HEK293 (cell line): Measurements from ENCODE around the gene C1orf21.

Experiments
- CTCF ChIA-PET: fragments of 350-600 bp; formaldehyde crosslinking; extraction: SDS; loops from one replicate; lab custom pipeline; 2021; ENCODE audit warnings: antibody characterized with exemption; lab: Yijun Ruan, JAX
- POLR2A ChIA-PET: fragments of 300-600 bp; formaldehyde crosslinking; extraction: SDS; loops from one replicate; lab custom pipeline; 2020; ENCODE audit warnings: antibody characterized with exemption, inconsistent platforms; lab: Yijun Ruan, JAX
- H3K27ac ChIP-seq: fragments of 200-500 bp; sonication (Bioruptor generic); 2 replicates; pipeline ENCODE4 v1.5.1; 2014; ENCODE audit warnings: low read depth, low read length, control low read depth, inconsistent platforms; ENCODE audit errors: extremely low read depth
- H3K36me3 ChIP-seq, 2 experiments: fragments of 200-500 bp in 1 of 2; sonication (Bioruptor generic) in 1 of 2; 1 replicate in 1 of 2; 2 replicates in 1 of 2; pipeline ENCODE4 v1.5.1; 2014 to 2017; ENCODE audit warnings: inconsistent platforms in 2 of 2, low read length in 2 of 2; ENCODE audit not compliant: control insufficient read depth in 2 of 2, insufficient read depth in 1 of 2
- H3K4me1 ChIP-seq: fragments of 200-500 bp; sonication (Bioruptor generic); 2 replicates; pipeline ENCODE4 v1.5.1; 2014; ENCODE audit warnings: mild to moderate bottlenecking, low read length, inconsistent platforms; ENCODE audit not compliant: control insufficient read depth, insufficient read depth
- H3K4me3 ChIP-seq: 2 replicates; pipeline ENCODE4 v1.5.1; 2011; ENCODE audit warnings: low read depth, mild to moderate bottlenecking, control low read depth, low read length, moderate library complexity
- H3K9me3 ChIP-seq: fragments of 200-500 bp; sonication (Bioruptor generic); 2 replicates; pipeline ENCODE4 v1.5.1; 2014; ENCODE audit warnings: low read depth, low read length, inconsistent platforms; ENCODE audit not compliant: control insufficient read depth, insufficient read depth
- BCL6B ChIP-seq: fragments of 450-650 bp; formaldehyde crosslinking; IDR thresholded peaks from 2 replicates; pipeline ENCODE4 v1.5.1; 2017; ENCODE audit warnings: missing biosample characterization, missing genetic modification characterization
- FEZF1 ChIP-seq: fragments of 450-650 bp; formaldehyde crosslinking; IDR thresholded peaks from 2 replicates; pipeline ENCODE4 v1.5.1; 2016; ENCODE audit warnings: missing biosample characterization, missing genetic modification characterization
- HIC1 ChIP-seq: fragments of 450-650 bp; formaldehyde crosslinking; IDR thresholded peaks from 2 replicates; pipeline ENCODE4 v1.5.1; 2016; ENCODE audit warnings: missing biosample characterization, missing genetic modification characterization
- HOXD13 ChIP-seq: sonication (generic); formaldehyde crosslinking; IDR thresholded peaks from 2 replicates; pipeline ENCODE4 v1.8.0; 2022; ENCODE audit warnings: missing genetic modification reagents, borderline replicate concordance
- IKZF3 ChIP-seq: fragments of 450-650 bp; IDR thresholded peaks from 2 replicates; pipeline ENCODE4 v1.5.0; 2018; ENCODE audit warnings: missing biosample characterization, mild to moderate bottlenecking, missing genetic modification characterization, moderate library complexity
- MZF1 ChIP-seq: fragments of 450-650 bp; formaldehyde crosslinking; IDR thresholded peaks from 2 replicates; pipeline ENCODE4 v1.5.1; 2017; ENCODE audit warnings: missing biosample characterization, missing genetic modification characterization, borderline replicate concordance
- SALL2 ChIP-seq: fragments of 450-650 bp; formaldehyde crosslinking; IDR thresholded peaks from 2 replicates; pipeline ENCODE4 v1.5.0; 2017; ENCODE audit warnings: missing biosample characterization, mild to moderate bottlenecking, missing genetic modification characterization, borderline replicate concordance
- SP3 ChIP-seq: fragments of 450-650 bp; formaldehyde crosslinking; IDR thresholded peaks from 2 replicates; pipeline ENCODE4 v1.5.1; 2016; ENCODE audit warnings: missing biosample characterization, missing genetic modification characterization
- SP7 ChIP-seq: fragments of 450-650 bp; formaldehyde crosslinking; IDR thresholded peaks from 2 replicates; pipeline ENCODE4 v1.5.1; 2016; ENCODE audit warnings: missing biosample characterization, missing genetic modification characterization
- ZBTB11 ChIP-seq: fragments of 450-650 bp; formaldehyde crosslinking; conservative IDR thresholded peaks from 2 replicates; pipeline ENCODE4 v1.5.1; 2016; ENCODE audit warnings: low read depth, missing biosample characterization, missing genetic modification characterization
- ZFP3 ChIP-seq: fragments of 450-650 bp; formaldehyde crosslinking; IDR thresholded peaks from 2 replicates; pipeline ENCODE4 v1.5.1; 2016; ENCODE audit warnings: low read depth, missing biosample characterization, missing genetic modification characterization
- ZNF112 ChIP-seq: fragments of 450-650 bp; formaldehyde crosslinking; IDR thresholded peaks from 2 replicates; pipeline ENCODE4 v1.5.0; 2017; ENCODE audit warnings: missing biosample characterization, missing genetic modification characterization
- ZNF114 ChIP-seq: fragments of 450-650 bp; formaldehyde crosslinking; IDR thresholded peaks from 2 replicates; pipeline ENCODE4 v1.5.0; 2017; ENCODE audit warnings: missing biosample characterization, missing genetic modification characterization
- ZNF175 ChIP-seq: fragments of 450-650 bp; formaldehyde crosslinking; IDR thresholded peaks from 2 replicates; pipeline ENCODE4 v1.5.1; 2016; ENCODE audit warnings: missing biosample characterization, missing genetic modification characterization
- ZNF350 ChIP-seq: fragments of 450-650 bp; formaldehyde crosslinking; IDR thresholded peaks from 2 replicates; pipeline ENCODE4 v1.5.0; 2017; ENCODE audit warnings: missing biosample characterization, mild to moderate bottlenecking, missing genetic modification characterization
- ZNF473 ChIP-seq: fragments of 450-650 bp; formaldehyde crosslinking; IDR thresholded peaks from 2 replicates; pipeline ENCODE4 v1.5.1; 2017; ENCODE audit warnings: missing biosample characterization, missing genetic modification characterization
- ZNF514 ChIP-seq: fragments of 450-650 bp; formaldehyde crosslinking; IDR thresholded peaks from 2 replicates; pipeline ENCODE4 v1.5.1; 2016; ENCODE audit warnings: missing biosample characterization, missing genetic modification characterization
- ZNF555 ChIP-seq: fragments of 450-650 bp; formaldehyde crosslinking; conservative IDR thresholded peaks from 2 replicates; pipeline ENCODE4 v1.5.1; 2017; ENCODE audit warnings: missing biosample characterization, mild to moderate bottlenecking, missing genetic modification characterization, inconsistent platforms
- ZNF558 ChIP-seq: fragments of 450-650 bp; formaldehyde crosslinking; IDR thresholded peaks from 2 replicates; pipeline ENCODE4 v1.5.1; 2016; ENCODE audit warnings: missing biosample characterization, missing genetic modification characterization
- ZNF626 ChIP-seq: fragments of 450-650 bp; sonication (Bioruptor Pico); formaldehyde crosslinking; IDR thresholded peaks from 2 replicates; pipeline ENCODE4 v1.5.1; 2018; ENCODE audit warnings: missing biosample characterization, missing genetic modification characterization, inconsistent platforms
- ZNF701 ChIP-seq: fragments of 450-650 bp; formaldehyde crosslinking; IDR thresholded peaks from 2 replicates; pipeline ENCODE4 v1.5.1; 2016; ENCODE audit warnings: missing biosample characterization, missing genetic modification characterization
- ZSCAN5A ChIP-seq: fragments of 450-650 bp; formaldehyde crosslinking; IDR thresholded peaks from 2 replicates; pipeline ENCODE4 v1.5.1; 2016; ENCODE audit warnings: missing biosample characterization, missing genetic modification characterization

The C1orf21 gene

GRCh38 chr1:184437291-184437690 lies 50.5 kb downstream of the C1orf21 start:
- Histone ChIP-seq H3K27ac (no peak overlapping the region), H3K4me1 (peaks cover 8% of the 10 kb centered on the region), H3K4me3 (no peak overlapping the region), H3K9me3 (no peaks in the 10 kb centered on the region), H3K36me3 (no peaks in the 10 kb centered on the region)
- ChIA-PET POLR2A (interaction anchor here (1.2 kb wide), 1 partner anchor 50 kb away, joined by 3 read pairs; the partner anchor contains the start of gene C1orf21), CTCF (interaction anchor here (0.7 to 1.1 kb wide), 2 partner anchors 12 to 30 kb away, joined by 3 to 5 read pairs; no protein-coding TSS in a partner anchor)
- TF ChIP-seq SP7 (no peak), ZNF555 (tag by site-specific recombination) (no peak), SALL2 (tag by site-specific recombination) (no peak), ZNF114 (tag by site-specific recombination) (no peak), HIC1 (tag by site-specific recombination) (no peak), ZNF701 (tag by site-specific recombination) (no peak), ZNF514 (tag by site-specific recombination) (no peak), ZNF473 (tag by site-specific recombination) (no peak), ZNF558 (tag by site-specific recombination) (no peak), BCL6B (no peak), ZBTB11 (tag by site-specific recombination) (no peak), IKZF3 (tag by site-specific recombination) (no peak), FEZF1 (tag by site-specific recombination) (no peak), ZFP3 (no peak), ZSCAN5A (tag by site-specific recombination) (no peak)

GRCh38 chr1:184438363-184438762 lies 51.5 kb downstream of the C1orf21 start:
- Histone ChIP-seq H3K4me1 (peaks cover 6% of the 10 kb centered on the region), H3K9me3 (no peaks in the 10 kb centered on the region), H3K36me3 (no peaks in the 10 kb centered on the region), H3K27ac (no peak overlapping the region), H3K4me3 (no peak overlapping the region)
- CTCF ChIA-PET: interaction anchor here (0.7 to 1.1 kb wide), 2 partner anchors 10 to 13 kb away, joined by 3 to 5 read pairs; no protein-coding TSS in a partner anchor
- POLR2A ChIA-PET: interaction anchor here (1.2 kb wide), 1 partner anchor 52 kb away, joined by 3 read pairs; the partner anchor contains the start of gene C1orf21
- TF ChIP-seq ZNF112 (tag by site-specific recombination): no peak
- TF ChIP-seq MZF1: no peak
- TF ChIP-seq ZNF350 (tag by site-specific recombination): no peak
- TF ChIP-seq HOXD13: no peak
- no peak for TF ChIP-seq ZNF626 (tag by site-specific recombination)
- TF ChIP-seq ZNF175 (tag by site-specific recombination): no peak
- TF ChIP-seq SP3 (tag by site-specific recombination): no peak
